Neuron (in vitro differentiated cells): Measurements from ENCODE around the gene HOXC4.

Experiments used
- H2AFZ ChIP-seq: one replicate; pipeline ENCODE4 v1.6.1; 2013; ENCODE audit warnings: low read depth, mild to moderate bottlenecking, inconsistent platforms, low read length, moderate library complexity
- H3K27me3 ChIP-seq: one replicate; pipeline ENCODE4 v1.6.1; 2013; ENCODE audit warnings: low read length; ENCODE audit not compliant: insufficient read depth
- H3K36me3 ChIP-seq: one replicate; pipeline ENCODE4 v1.6.1; 2013; ENCODE audit warnings: low read length; ENCODE audit not compliant: insufficient read depth
- H3K4me1 ChIP-seq: one replicate; pipeline ENCODE4 v1.6.1; 2013; ENCODE audit warnings: low read length; ENCODE audit not compliant: insufficient read depth
- H3K4me3 ChIP-seq: 2 replicates; pipeline ENCODE4 v1.5.1; 2013; ENCODE audit warnings: mild to moderate bottlenecking, low read length, moderate library complexity
- H3K9me3 ChIP-seq: one replicate; pipeline ENCODE4 v1.6.1; 2013; ENCODE audit warnings: low read length

HOXC4 gene

DNA sequence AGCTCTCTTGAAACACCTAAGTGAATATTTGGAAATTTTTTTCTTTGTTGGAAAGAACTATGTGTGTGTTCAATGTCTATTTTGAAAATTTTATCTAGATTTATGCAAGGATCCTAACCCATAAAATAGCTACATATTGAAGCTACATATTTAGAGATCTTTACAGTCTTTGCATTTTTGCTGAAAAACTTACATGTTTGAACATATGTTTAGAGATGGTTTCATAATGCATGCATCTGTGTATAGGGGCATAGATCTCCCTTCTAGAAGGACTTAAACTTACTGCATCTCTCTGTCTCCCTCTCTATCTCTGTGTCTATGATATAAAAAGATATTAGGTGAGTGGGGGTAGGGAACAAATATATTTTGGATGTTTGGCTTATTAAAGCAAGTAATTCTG, 8.2 kb upstream of the HOXC4 start:
- Histone ChIP-seq H3K36me3 (no peaks in the 10 kb centered on the region), H3K9me3 (no peaks in the 10 kb centered on the region), H3K4me1 (no peaks in the 10 kb centered on the region), H2AFZ (no peak overlapping the region), H3K27me3 (peaks cover 98% of the 10 kb centered on the region), H3K4me3 (no peak overlapping the region)

- Histone ChIP-seq H3K4me3 (no peak overlapping the region), H3K9me3 (no peaks in the 10 kb centered on the region), H3K4me1 (no peaks in the 10 kb centered on the region), H3K36me3 (no peaks in the 10 kb centered on the region), H2AFZ (no peak overlapping the region), H3K27me3 (peaks cover 98% of the 10 kb centered on the region)
Measured at GRCh38 chr12:54045868-54046521, 7.6 kb upstream of the HOXC4 start.

DNA sequence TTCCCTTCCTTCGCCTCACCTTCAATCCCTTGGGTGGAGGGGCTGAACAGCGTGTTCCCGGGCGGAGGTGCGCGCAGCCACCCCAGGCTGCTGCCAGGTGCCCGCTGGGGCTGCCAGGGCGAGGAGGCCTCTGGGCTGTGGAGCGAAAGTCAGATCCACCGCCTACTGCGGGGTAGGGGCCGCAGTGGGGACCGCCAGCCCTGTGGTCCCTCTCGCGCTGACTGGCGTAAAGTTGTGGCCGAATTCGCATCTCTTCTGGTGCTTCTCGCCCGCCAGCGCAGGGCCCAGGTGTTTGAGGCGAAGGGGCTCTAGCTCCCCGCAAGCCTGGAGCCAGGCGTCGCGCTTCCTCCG, 6.9 kb upstream of the HOXC4 start:
- Histone ChIP-seq H3K4me1 (no peaks in the 10 kb centered on the region), H3K4me3 (no peak overlapping the region)

DNA sequence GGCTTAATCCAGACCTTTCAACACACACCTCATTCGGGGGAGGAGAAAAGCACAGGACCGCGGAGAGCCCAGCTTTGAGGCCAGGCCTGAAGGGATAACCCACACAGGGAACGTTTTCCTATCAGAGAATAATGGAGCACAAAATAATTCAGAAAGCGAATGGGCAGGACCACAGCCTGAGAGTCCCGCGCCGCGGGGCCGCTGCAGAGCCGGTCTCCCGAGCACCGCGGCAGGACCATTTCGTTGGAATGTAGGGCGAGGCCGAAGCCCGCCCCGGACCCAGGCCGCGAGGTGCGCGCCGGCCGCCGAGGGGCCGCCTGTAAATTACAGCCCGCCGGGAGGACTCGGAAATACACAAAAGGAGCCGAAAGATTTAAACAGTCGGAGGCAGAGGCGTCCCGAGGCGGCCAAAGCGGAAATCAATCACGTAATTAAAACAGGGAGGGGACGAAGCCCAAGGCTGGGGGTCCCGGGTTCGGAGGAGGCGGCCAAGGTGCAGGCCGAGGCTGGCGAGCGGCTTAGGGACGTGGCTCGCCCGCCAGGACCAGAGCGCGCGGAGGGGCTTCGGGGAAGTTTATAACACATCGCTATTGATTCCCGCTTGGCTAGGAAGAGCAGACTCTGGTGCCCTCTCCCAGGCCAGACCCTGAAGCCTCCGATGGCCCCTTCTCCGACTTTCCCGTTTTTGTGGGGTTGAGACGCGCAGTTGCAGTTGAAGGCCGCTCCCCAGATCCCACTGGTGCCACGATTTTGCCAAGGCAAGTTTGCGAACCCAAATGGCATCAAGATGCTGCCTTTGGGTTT, 6.3 kb upstream of the HOXC4 start:
- H2AFZ ChIP-seq, result no peak overlapping the region
- no peak overlapping the region for H3K4me3 ChIP-seq
- no peaks in the 10 kb centered on the region for H3K4me1 ChIP-seq
- H3K36me3 ChIP-seq, result no peaks in the 10 kb centered on the region
- peaks cover 100% of the 10 kb centered on the region for H3K27me3 ChIP-seq
- H3K9me3 ChIP-seq, result no peaks in the 10 kb centered on the region

More for the DNA sequence above, 6.9 kb upstream of the HOXC4 start:
- peaks cover 98% of the 10 kb centered on the region for H3K27me3 ChIP-seq
- H3K9me3 ChIP-seq, result no peaks in the 10 kb centered on the region
- no peaks in the 10 kb centered on the region for H3K36me3 ChIP-seq
- no peak overlapping the region for H2AFZ ChIP-seq

DNA sequence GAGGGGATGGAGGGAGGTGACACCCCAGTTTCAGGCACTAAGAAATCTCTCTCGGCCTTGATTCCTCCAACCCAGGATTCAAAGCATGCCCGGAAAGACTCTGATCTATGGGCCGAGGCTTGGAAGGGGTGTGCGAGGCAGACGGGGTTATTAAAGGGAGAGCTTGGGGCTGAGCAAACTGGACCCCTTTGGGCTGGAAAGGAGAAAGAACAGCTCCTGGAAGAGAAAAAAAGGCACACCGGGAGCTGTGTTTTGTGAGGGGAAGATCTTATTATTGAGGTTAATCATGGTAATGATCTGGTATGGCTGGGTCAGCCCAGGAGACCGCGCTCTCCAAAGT, 5.7 kb upstream of the HOXC4 start:
- H3K4me3 ChIP-seq, result no peak overlapping the region
- H2AFZ ChIP-seq, result no peak overlapping the region
- H3K9me3 ChIP-seq, result no peaks in the 10 kb centered on the region
- H3K36me3 ChIP-seq, result no peaks in the 10 kb centered on the region
- no peaks in the 10 kb centered on the region for H3K4me1 ChIP-seq
- peaks cover 100% of the 10 kb centered on the region for H3K27me3 ChIP-seq

GRCh38 chr12:54048406-54049093, 5.1 kb upstream of the HOXC4 start:
- no peaks in the 10 kb centered on the region for H3K36me3 ChIP-seq
- H3K4me3 ChIP-seq, result no peak overlapping the region
- no peaks in the 10 kb centered on the region for H3K9me3 ChIP-seq
- no peaks in the 10 kb centered on the region for H3K4me1 ChIP-seq
- peaks cover 100% of the 10 kb centered on the region for H3K27me3 ChIP-seq
- H2AFZ ChIP-seq, result no peak overlapping the region

DNA sequence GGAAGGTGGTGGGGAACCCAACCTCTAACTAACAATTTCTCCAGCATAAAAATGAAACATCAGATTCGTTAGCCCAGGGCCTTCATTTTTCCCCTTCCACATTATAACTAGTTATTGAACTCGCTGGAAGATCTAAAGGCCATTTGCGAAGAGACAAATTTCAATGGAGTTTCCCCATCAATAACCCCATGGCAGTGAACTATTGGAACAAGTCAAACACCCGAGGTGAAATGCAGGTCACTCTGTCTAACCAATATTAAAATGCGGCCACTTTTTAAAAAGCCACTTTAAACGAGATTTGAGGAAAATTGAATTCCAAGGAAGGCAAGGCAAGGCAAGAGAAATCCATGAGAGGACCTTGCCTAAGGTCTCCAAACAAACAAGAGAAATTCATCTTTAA, 4.5 kb upstream of the HOXC4 start:
- Histone ChIP-seq H2AFZ (no peak overlapping the region), H3K27me3 (peaks cover 100% of the 10 kb centered on the region), H3K9me3 (no peaks in the 10 kb centered on the region), H3K4me3 (no peak overlapping the region), H3K36me3 (no peaks in the 10 kb centered on the region), H3K4me1 (peaks cover 2% of the 10 kb centered on the region)

DNA sequence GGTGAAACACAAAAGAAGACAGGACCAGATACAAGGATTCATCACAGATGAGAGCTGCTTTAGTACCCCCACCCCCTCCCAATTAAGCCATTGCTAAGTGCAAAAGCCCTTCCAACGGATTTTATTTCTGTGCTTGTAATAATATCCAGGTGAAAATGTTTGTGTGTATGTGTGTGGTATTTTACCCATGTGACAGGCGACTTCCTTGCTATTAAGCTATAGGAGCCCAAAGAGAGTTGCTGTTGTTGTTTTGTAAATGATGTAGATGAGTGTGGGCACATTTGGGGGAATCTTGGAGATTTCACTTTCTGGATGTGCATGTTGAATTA, 3.2 kb upstream of the HOXC4 start:
- no peaks in the 10 kb centered on the region for H3K9me3 ChIP-seq
- no peaks in the 10 kb centered on the region for H3K36me3 ChIP-seq
- peaks cover 98% of the 10 kb centered on the region for H3K27me3 ChIP-seq
- peaks cover 2% of the 10 kb centered on the region for H3K4me1 ChIP-seq
- H3K4me3 ChIP-seq, result no peak overlapping the region
- no peak overlapping the region for H2AFZ ChIP-seq

GRCh38 chr12:54051026-54051842, 2.4 kb upstream of the HOXC4 start:
- H2AFZ ChIP-seq, result no peak overlapping the region
- H3K4me1 ChIP-seq, result peaks cover 2% of the 10 kb centered on the region
- no peaks in the 10 kb centered on the region for H3K36me3 ChIP-seq
- H3K27me3 ChIP-seq, result peaks cover 98% of the 10 kb centered on the region
- H3K9me3 ChIP-seq, result no peaks in the 10 kb centered on the region
- H3K4me3 ChIP-seq, result no peak overlapping the region

- H3K36me3 ChIP-seq, result no peaks in the 10 kb centered on the region
- H3K27me3 ChIP-seq, result peaks cover 97% of the 10 kb centered on the region
- peaks cover 2% of the 10 kb centered on the region for H3K4me1 ChIP-seq
- no peak overlapping the region for H2AFZ ChIP-seq
- no peaks in the 10 kb centered on the region for H3K9me3 ChIP-seq
- no peak overlapping the region for H3K4me3 ChIP-seq
Measured at GRCh38 chr12:54051874-54052437, 1.7 kb upstream of the HOXC4 start.

DNA sequence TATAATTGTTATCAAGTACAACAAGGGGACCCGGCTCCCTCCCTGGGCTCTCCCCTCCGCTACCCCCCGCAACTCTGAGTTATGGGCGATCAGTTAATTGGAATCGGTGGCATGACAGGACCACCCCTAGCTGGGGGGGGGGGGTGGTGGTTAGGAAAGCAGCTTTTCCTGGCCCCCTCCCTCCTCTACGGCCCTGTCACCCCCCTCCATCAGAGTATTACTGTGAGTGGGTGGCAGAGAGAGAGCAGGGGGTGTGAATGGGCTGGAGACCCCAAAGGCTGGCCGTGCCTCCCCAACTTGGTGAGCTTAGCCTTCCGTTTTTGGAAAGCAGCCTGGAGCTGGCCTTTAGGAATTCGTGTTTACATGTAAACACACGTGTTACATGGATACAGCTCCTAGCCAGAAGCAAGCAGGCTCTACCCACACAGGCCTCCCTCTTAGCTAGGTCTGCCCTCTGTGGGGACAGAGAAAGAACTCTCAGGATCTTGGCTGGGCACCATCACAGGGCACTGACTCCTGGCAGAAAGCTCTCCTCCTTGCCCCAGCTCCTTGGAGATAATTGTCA, 1.1 kb upstream of the HOXC4 start:
- peaks cover 2% of the 10 kb centered on the region for H3K4me1 ChIP-seq
- H3K36me3 ChIP-seq, result no peaks in the 10 kb centered on the region
- no peak overlapping the region for H2AFZ ChIP-seq
- H3K4me3 ChIP-seq, result no peak overlapping the region
- no peaks in the 10 kb centered on the region for H3K9me3 ChIP-seq
- peaks cover 97% of the 10 kb centered on the region for H3K27me3 ChIP-seq

- H3K4me1 ChIP-seq, result peaks cover 2% of the 10 kb centered on the region
- no peaks in the 10 kb centered on the region for H3K9me3 ChIP-seq
- peak overlapping the region; percentile 40 for H3K4me3 ChIP-seq
Measured at GRCh38 chr12:54053003-54053750, 458 bp upstream of the HOXC4 start.

More at GRCh38 chr12:54053003-54053750, 458 bp upstream of the HOXC4 start:
- H3K36me3 ChIP-seq, result no peaks in the 10 kb centered on the region
- H3K27me3 ChIP-seq, result peaks cover 97% of the 10 kb centered on the region
- peak overlapping the region; percentile 68 for H2AFZ ChIP-seq
